ENCODE data around the gene ZNF684.

ZNF684 gene

DNA sequence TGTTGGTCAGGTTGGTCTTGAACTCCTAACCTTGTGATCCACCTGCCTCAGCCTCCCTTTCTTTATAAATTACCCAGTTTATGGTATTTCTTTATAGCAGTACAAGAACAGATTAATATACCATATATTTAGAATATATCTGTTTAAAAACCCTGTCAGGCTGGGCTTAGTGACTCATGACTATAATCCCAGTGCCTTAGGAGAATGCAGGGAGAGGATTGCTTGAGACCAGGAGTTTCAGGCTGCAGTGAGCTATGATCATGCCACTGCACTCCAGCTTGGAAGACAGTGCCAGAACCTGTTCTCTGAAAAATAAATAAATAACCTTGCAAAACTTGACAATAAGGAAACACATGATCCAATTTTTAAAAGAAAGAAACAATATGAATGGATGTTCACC is 43.9 kb downstream of the ZNF684 start:
- no peak for DNase-seq

DNA sequence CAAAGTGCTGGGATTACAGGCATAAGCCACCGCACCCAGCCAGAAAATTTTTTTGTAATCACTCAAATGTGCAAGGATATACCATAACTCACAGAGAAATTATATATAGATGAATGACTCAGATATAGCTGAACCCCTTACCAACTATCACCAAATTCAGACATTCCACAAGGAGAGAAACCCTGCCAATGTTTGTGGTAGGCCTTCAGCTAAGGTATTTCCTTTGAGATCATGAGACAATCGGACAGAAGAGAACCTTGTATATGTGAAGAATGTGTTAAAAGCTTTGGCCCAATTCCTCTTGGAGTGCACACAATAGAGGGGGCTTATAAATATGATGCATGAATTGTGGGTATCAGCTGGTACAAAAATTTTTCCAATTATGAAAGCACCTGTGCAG is 50.7 kb downstream of the ZNF684 start:
- no peak for DNase-seq

GRCh38 chr1:40583980-40584379 is 52.5 kb downstream of the ZNF684 start:
- no peak for DNase-seq

- DNase-seq = no peak
Measured at GRCh38 chr1:40588586-40588985, 57.1 kb downstream of the ZNF684 start.

- DNase-seq = peak; percentile 42
Measured at GRCh38 chr1:40592107-40592803, 60.8 kb downstream of the ZNF684 start.

DNA sequence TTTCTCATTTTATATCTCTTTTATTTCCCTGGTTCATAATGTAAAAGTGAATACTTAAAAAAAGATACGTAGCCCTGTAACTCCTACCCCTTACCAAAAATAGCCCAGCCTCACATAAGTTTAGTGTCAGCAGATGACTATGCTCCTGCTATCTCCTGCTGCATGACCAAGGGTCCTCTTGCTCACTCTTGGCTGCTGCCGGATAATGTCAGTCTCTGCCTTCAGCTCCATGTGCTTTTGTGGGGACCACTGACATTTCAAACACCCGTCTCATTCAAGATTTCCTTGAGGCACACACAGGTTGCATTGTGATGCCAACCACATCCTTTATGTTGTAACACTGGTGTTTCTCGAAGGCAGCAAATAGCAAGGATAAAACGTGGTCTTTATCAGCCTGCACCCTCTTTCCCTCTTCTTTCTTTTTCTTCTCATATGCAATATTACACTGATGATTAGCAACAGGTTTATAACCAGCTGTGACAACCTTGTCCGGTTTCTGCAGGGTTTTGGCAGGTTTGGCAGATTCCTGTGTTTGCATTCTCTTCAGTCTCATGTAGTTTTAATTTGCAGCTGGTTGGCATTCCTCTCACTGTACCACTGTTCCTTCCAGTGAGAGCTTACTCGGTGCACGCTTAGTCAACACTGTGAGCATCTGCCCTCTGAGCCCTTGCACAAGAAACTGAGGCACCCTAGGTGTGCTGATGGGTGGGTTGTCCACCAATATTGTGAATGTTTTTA is 62.2 kb downstream of the ZNF684 start:
- no peak for DNase-seq

GRCh38 chr1:40594187-40594531 is 62.7 kb downstream of the ZNF684 start:
- DNase-seq = no peak

- no peak for DNase-seq
Measured at GRCh38 chr1:40595623-40596022, 64.2 kb downstream of the ZNF684 start.

Measured in right forelimb (tissue), 1 donor.